ENCODE results near the gene MOB3A. TPM values are rescaled to one million over a fixed set of nuclear protein-coding genes. Genes with fewer than 3 reads are reported as not detected.

MOB3A gene
- total and polyA plus RNA-seq, 2 of the 13 experiments (the other 11 are each of a cell fraction or from before 2014, with no cell fraction given): 3.5 to 17.8 TPM

DNA sequence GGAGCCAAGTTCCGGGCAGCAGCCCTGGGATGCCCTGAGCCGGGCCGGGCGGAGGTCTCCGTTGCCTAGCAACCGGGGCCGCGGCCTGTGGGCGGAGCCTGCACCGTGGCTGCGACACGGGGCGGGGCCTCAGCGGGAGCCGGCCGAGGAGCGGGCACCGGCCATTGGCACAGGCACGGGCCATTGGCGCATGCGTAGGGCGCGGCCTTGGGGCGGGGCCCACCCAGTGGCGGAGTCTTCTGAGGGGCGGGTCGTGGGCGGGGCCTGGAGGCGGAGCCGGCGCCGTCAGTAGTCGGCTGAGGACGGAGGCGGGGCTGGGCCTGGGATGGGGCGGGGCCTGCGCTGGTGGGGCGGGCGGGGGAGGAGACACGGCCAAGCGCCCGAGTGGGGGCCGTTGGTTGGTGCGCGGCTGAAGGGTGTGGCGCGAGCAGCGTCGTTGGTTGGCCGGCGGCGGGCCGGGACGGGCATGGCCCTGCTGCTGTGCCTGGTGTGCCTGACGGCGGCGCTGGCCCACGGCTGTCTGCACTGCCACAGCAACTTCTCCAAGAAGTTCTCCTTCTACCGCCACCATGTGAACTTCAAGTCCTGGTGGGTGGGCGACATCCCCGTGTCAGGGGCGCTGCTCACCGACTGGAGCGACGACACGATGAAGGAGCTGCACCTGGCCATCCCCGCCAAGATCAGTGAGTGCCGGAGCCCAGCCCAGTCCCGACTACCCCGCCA lies 515 bp upstream of the MOB3A start, which contains the start of gene IZUMO4 (continued):
- TF ChIP-seq JARID2 (CRISPR knock-in tag; IDR thresholded peaks at IDR 0.05; ENCODE audit: insufficient replicate concordance): no peak
- no peak for TF ChIP-seq RCOR2 (CRISPR knock-in tag; IDR thresholded peaks at IDR 0.05)
- peak; percentile 66; the same call in 1 of the 2 replicates for TF ChIP-seq KLF11 (CRISPR knock-in tag; IDR thresholded peaks at IDR 0.05)
- TF ChIP-seq MIXL1 (CRISPR knock-in tag; IDR thresholded peaks at IDR 0.05): no peak
- TF ChIP-seq GATAD2A (CRISPR knock-in tag; IDR thresholded peaks at IDR 0.05): no peak
- no peak for TF ChIP-seq ZNF781 (CRISPR knock-in tag; IDR thresholded peaks at IDR 0.05; ENCODE audit: borderline replicate concordance, not compliant biosample characterization)
- 0 out of 2 replicates have a peak, but pooled peaks have one; percentile 48 for TF ChIP-seq ZSCAN31 (CRISPR knock-in tag; IDR thresholded peaks at IDR 0.05; ENCODE audit: low read depth)
- TF ChIP-seq IRF2 (CRISPR knock-in tag; IDR thresholded peaks at IDR 0.05): 0 out of 2 replicates have a peak, but pooled peaks have one; percentile 2
- TF ChIP-seq MEF2D (CRISPR knock-in tag; IDR thresholded peaks at IDR 0.05): no peak
- TF ChIP-seq U2AF2 (IDR thresholded peaks at IDR 0.05; ENCODE audit: low read depth, low read length): no peak
- no peak for TF ChIP-seq ZNF232 (CRISPR knock-in tag; IDR thresholded peaks at IDR 0.05; ENCODE audit: borderline replicate concordance)
- no peak for TF ChIP-seq SOX5 (CRISPR knock-in tag; IDR thresholded peaks at IDR 0.05; ENCODE audit: borderline replicate concordance)
- TF ChIP-seq EEA1 (CRISPR knock-in tag; IDR thresholded peaks at IDR 0.05; ENCODE audit: borderline replicate concordance): no peak
- peak; percentile 81; the same call in 1 of the 2 replicates for TF ChIP-seq RFX3 (CRISPR knock-in tag; IDR thresholded peaks at IDR 0.05)
- no peak for TF ChIP-seq ZNF282 (IDR thresholded peaks at IDR 0.05; ENCODE audit: partially characterized antibody)
- TF ChIP-seq, protein P1, sequence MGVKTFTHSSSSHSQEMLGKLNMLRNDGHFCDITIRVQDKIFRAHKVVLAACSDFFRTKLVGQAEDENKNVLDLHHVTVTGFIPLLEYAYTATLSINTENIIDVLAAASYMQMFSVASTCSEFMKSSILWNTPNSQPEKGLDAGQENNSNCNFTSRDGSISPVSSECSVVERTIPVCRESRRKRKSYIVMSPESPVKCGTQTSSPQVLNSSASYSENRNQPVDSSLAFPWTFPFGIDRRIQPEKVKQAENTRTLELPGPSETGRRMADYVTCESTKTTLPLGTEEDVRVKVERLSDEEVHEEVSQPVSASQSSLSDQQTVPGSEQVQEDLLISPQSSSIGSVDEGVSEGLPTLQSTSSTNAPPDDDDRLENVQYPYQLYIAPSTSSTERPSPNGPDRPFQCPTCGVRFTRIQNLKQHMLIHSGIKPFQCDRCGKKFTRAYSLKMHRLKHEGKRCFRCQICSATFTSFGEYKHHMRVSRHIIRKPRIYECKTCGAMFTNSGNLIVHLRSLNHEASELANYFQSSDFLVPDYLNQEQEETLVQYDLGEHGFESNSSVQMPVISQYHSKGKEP (CRISPR knock-in tag; IDR thresholded peaks at IDR 0.05): no peak
- TF ChIP-seq, protein P2, sequence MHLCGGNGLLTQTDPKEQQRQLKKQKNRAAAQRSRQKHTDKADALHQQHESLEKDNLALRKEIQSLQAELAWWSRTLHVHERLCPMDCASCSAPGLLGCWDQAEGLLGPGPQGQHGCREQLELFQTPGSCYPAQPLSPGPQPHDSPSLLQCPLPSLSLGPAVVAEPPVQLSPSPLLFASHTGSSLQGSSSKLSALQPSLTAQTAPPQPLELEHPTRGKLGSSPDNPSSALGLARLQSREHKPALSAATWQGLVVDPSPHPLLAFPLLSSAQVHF (CRISPR knock-in tag; IDR thresholded peaks at IDR 0.05): no peak
- TF ChIP-seq ZNF274 (CRISPR knock-in tag; IDR thresholded peaks at IDR 0.05): no peak
- no peak for TF ChIP-seq KAT7 (CRISPR knock-in tag; IDR thresholded peaks at IDR 0.05; ENCODE audit: borderline replicate concordance)
- TF ChIP-seq FOSL1 (CRISPR knock-in tag; IDR thresholded peaks at IDR 0.05; ENCODE audit: borderline replicate concordance): no peak
- TF ChIP-seq TBX2 (CRISPR knock-in tag; IDR thresholded peaks at IDR 0.05; ENCODE audit: borderline replicate concordance): peak; percentile 37
- no peak for TF ChIP-seq TARDBP (CRISPR knock-in tag; IDR thresholded peaks at IDR 0.05)
- no peak for TF ChIP-seq FOXA1 (IDR thresholded peaks at IDR 0.05)
- TF ChIP-seq FOXA1 (CRISPR knock-in tag; IDR thresholded peaks at IDR 0.05): no peak
- peak; percentile 42; the same call in 1 of the 2 replicates for TF ChIP-seq MXD4 (CRISPR knock-in tag; IDR thresholded peaks at IDR 0.05)
- TF ChIP-seq, protein P3, sequence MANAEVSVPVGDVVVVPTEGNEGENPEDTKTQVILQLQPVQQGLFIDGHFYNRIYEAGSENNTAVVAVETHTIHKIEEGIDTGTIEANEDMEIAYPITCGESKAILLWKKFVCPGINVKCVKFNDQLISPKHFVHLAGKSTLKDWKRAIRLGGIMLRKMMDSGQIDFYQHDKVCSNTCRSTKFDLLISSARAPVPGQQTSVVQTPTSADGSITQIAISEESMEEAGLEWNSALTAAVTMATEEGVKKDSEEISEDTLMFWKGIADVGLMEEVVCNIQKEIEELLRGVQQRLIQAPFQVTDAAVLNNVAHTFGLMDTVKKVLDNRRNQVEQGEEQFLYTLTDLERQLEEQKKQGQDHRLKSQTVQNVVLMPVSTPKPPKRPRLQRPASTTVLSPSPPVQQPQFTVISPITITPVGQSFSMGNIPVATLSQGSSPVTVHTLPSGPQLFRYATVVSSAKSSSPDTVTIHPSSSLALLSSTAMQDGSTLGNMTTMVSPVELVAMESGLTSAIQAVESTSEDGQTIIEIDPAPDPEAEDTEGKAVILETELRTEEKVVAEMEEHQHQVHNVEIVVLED (CRISPR knock-in tag; IDR thresholded peaks at IDR 0.05; ENCODE audit: borderline replicate concordance): no peak
- no peak for TF ChIP-seq ZNF20 (CRISPR knock-in tag; IDR thresholded peaks at IDR 0.05)
- TF ChIP-seq GABPB1 (CRISPR knock-in tag; IDR thresholded peaks at IDR 0.05): 0 out of 2 replicates have a peak, but pooled peaks have one; percentile 46
- no peak for TF ChIP-seq TGIF2 (CRISPR knock-in tag; IDR thresholded peaks at IDR 0.05)
- TF ChIP-seq SP2 (CRISPR knock-in tag; IDR thresholded peaks at IDR 0.05): peak; percentile 69

All from HepG2 (cell line).